ENCODE measurements around the gene TNFRSF14.

DNA sequence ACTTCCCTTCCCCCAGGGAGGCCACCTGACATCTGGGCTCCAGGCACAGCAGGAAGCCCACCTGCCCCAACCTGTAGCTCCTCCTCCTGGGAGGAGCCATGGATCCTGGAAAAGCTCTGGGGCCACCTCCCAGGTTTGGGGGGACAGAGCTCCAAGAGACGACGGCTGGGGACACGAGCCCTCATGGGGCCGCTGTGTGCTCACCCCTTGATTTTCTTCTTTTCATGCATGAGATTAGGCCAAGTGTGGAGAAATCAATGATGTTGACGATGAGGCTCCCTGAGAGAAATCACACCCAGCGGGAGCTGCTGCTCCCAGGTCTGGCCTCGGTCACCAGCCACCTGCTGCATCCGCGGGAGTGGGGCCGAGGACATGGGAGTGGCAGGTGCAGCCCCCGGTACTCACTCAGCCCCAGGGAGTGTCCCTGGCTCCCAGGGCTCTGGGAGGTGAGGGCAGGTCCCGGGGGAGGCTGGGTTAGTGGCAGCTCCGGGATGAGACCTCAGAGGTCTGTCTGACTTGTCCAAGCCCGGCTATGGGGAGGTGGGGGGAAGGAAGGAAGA is 8.7 kb downstream of the TNFRSF14 start:
- TF ChIP-seq CTCF (conservative IDR thresholded peaks at IDR 0.05) = no peak
- TF ChIP-seq ZFX (IDR thresholded peaks at IDR 0.05) = no peak
